Ishikawa (cell line): ENCODE measurements around the gene ABCB9.

ENCODE experiments used
- CEBPB ChIP-seq: IDR thresholded peaks from 2 replicates; pipeline ENCODE4 v1.6.1; 2012
- CREB1 ChIP-seq: IDR thresholded peaks from 2 replicates; pipeline ENCODE4 v1.6.1; 2012; ENCODE audit warnings: low read depth
- EGR1 ChIP-seq: IDR thresholded peaks from 2 replicates; pipeline ENCODE4 v1.6.1; 2012
- EP300 ChIP-seq: IDR thresholded peaks from 2 replicates; pipeline ENCODE4 v1.6.1; 2012; ENCODE audit warnings: borderline replicate concordance
- FOXM1 ChIP-seq: IDR thresholded peaks from 2 replicates; pipeline ENCODE4 v1.6.1; 2012; ENCODE audit warnings: low read depth, borderline replicate concordance
- MAX ChIP-seq: IDR thresholded peaks from 2 replicates; pipeline ENCODE4 v1.6.1; 2012
- NFIC ChIP-seq: IDR thresholded peaks from 2 replicates; pipeline ENCODE4 v1.6.1; 2012
- RAD21 ChIP-seq: IDR thresholded peaks from 2 replicates; pipeline ENCODE4 v1.6.1; 2012; ENCODE audit warnings: low read depth
- REST ChIP-seq: IDR thresholded peaks from 2 replicates; pipeline ENCODE4 v1.6.1; 2012; ENCODE audit warnings: low read depth, mild to moderate bottlenecking
- TAF1 ChIP-seq: IDR thresholded peaks from 2 replicates; pipeline ENCODE4 v1.6.1; 2012; ENCODE audit warnings: low read depth, mild to moderate bottlenecking
- TCF12 ChIP-seq: IDR thresholded peaks from 2 replicates; pipeline ENCODE4 v1.6.1; 2012; ENCODE audit warnings: low read depth
- TEAD4 ChIP-seq: IDR thresholded peaks from 2 replicates; pipeline ENCODE4 v1.6.1; 2012
- USF1 ChIP-seq: IDR thresholded peaks from 2 replicates; pipeline ENCODE4 v1.6.1; 2012
- YY1 ChIP-seq: IDR thresholded peaks from 2 replicates; pipeline ENCODE4 v1.6.1; 2012; ENCODE audit warnings: low read depth
- ZBTB7A ChIP-seq: IDR thresholded peaks from 2 replicates; pipeline ENCODE4 v1.6.1; 2012; ENCODE audit warnings: low read depth

The ABCB9 gene

GRCh38 chr12:122895704-122896636, 70.3 kb downstream of the ABCB9 start, which contains the start of gene VPS37B:
VPS37B (minus strand) TSS chr12:122896124; CDS start chr12:122896062, 62 bp downstream.
- peak; percentile 26; the same call in 1 of the 2 replicates for TF ChIP-seq EP300
- no peak for TF ChIP-seq RAD21
- no peak for TF ChIP-seq NFIC
- no peak for TF ChIP-seq REST
- peak; percentile 79 for TF ChIP-seq MAX
- peak; percentile 63; the same call in 1 of the 2 replicates for TF ChIP-seq YY1
- TF ChIP-seq CREB1, result peak; percentile 99
- TF ChIP-seq EGR1, result peak; percentile 78
- TF ChIP-seq USF1, result peak; percentile 96
- TF ChIP-seq ZBTB7A, result no peak
- no peak for TF ChIP-seq TAF1
- TF ChIP-seq TCF12, result peak; percentile 58; the same call in 1 of the 2 replicates
- no peak for TF ChIP-seq FOXM1
- TF ChIP-seq CEBPB, result no peak
- no peak for TF ChIP-seq TEAD4

GRCh38 chr12:122895320-122895703, 71.0 kb downstream of the ABCB9 start:
- TF ChIP-seq NFIC (no peak), ZBTB7A (no peak), TEAD4 (no peak), USF1 (no peak), CEBPB (no peak), TCF12 (no peak), CREB1 (no peak), RAD21 (no peak), FOXM1 (no peak), TAF1 (no peak), MAX (no peak), REST (no peak), EP300 (no peak), EGR1 (no peak)

- TF ChIP-seq FOXM1 (no peak), TCF12 (no peak), MAX (peak; percentile 70)
Observed at GRCh38 chr12:122894193-122895121, 71.8 kb downstream of the ABCB9 start.

- TF ChIP-seq RAD21 (no peak), NFIC (no peak), YY1 (no peak), CEBPB (no peak), USF1 (no peak), REST (no peak), EP300 (no peak), CREB1 (no peak), MAX (no peak), ZBTB7A (no peak), TCF12 (no peak), FOXM1 (no peak), EGR1 (no peak), TAF1 (no peak), TEAD4 (no peak)
Observed at GRCh38 chr12:122893208-122894153, 72.8 kb downstream of the ABCB9 start.
